ENCODE data around the gene INPP4B.
A peak's percentile ranks its signal among the peaks of the same experiment; 100 is the strongest.
"Not testable (repeated sequence)": the region's sequence is repeated elsewhere in the genome, so short reads cannot be mapped to it uniquely, and the experiment has no call there.

The INPP4B gene

GRCh38 chr4:142663828-142664227, 182.3 kb downstream of the INPP4B start:
- DNase-seq: no peak

DNA sequence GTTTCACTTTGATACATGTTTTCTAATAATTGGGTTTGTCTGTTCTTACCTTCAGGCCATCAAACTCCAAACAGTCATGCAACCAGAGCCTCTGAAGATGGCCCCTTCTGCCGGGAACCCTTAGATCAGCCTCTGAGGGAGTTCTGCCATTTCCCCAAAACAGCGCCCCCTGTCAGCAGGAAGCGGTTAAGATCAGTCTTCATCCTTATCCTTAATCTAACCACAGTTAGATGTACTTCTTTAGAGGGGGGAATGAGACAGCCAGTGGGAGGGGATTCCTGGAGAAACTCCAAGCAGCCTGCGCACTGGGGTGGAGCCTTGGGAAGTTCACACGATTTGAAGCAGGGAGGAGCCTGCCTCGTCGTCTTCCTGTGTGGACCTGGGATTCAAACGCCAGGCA, 185.4 kb downstream of the INPP4B start:
- DNase-seq: no peak

GRCh38 chr4:142656178-142656577, 189.9 kb downstream of the INPP4B start:
- DNase-seq: peak; percentile 31

DNA sequence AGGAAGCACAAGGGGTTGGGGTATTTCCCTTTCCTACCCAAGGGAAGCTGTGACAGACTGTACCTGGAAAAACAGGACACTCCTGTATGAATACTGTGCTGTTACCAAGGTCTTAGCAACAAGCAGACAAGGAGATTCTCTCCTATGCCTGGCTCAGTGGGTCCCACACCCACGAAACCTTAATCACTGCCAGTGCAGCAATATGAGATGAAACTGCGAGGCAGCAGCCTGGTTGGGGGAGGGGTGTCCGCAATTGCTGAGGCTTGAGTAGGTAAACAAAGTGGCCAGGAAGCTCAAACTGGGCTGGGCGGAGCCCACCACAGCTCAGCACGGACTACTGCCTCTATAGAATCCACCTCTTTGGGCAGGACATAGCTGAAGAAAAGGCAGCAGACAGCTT, 197.7 kb downstream of the INPP4B start:
- DNase-seq: no peak

DNA sequence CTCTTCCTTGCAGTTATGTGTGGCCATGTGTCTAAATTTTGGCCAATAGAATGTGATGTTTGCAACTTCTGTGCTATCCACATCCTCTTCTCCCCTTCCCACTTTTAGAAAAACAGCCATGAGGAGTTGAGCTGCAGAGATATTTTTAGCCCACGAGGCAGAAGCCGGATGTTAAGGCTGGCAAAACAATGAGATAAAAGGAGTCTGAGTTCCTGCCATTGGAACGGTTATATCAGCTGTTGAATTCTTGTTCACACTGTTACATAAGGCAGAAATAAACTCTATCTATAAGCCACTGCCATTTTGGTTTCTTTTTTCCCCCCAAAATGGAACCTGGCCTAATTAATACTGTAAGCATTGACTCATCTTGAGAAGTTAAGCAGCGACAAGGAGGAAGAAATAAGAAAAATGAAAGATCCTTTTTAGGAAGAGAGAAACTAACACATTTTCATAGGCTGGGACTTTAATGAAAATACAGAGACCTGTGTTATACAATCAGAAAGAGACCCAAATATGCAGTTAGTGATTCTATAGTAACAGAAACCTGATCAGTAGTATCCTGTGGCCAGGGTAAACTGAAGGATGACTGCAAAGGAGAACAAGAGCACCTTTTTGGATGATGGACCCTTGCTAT, 200.5 kb downstream of the INPP4B start:
- DNase-seq: peak; percentile 13

GRCh38 chr4:142644628-142645027, 201.5 kb downstream of the INPP4B start:
- not testable (repeated sequence) for DNase-seq

DNA sequence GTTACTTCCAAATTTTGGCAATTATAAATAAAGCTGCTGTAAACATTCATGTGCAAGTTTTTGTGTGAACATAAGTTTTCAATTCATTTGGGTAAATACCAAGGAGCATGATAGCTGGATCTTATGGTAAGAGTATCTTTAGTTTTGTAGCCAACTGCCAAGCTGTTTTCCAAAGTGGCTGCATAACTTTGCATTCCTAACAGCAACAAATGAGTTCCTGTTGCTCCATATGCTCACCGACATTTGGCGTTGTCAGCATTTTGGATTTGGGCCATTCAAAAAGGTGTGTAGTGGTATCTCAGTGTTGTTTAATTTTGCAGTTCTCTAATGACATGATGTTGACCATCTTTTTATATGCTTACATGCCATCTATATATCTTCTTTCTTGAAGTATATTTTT, 208.5 kb downstream of the INPP4B start:
- no peak for DNase-seq

- DNase-seq: no peak
Observed at GRCh38 chr4:142631836-142632235, 214.3 kb downstream of the INPP4B start.

DNA sequence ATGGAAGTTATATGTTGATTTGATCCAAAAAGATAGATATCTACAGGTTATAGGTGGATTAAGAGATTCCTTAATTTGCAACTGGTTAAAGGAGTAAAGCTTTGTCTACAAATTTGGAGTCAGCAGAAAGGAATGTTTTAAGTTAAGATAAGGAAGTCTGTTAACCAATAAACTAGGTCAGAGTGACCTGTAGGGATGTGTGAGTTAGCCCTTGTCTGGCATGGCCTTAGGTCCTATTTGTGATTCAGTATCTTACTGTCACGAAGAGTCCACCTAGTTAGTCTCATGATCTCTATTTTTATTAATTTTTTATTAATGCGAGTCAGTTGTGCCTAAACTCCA, 230.8 kb downstream of the INPP4B start:
- no peak for DNase-seq

DNA sequence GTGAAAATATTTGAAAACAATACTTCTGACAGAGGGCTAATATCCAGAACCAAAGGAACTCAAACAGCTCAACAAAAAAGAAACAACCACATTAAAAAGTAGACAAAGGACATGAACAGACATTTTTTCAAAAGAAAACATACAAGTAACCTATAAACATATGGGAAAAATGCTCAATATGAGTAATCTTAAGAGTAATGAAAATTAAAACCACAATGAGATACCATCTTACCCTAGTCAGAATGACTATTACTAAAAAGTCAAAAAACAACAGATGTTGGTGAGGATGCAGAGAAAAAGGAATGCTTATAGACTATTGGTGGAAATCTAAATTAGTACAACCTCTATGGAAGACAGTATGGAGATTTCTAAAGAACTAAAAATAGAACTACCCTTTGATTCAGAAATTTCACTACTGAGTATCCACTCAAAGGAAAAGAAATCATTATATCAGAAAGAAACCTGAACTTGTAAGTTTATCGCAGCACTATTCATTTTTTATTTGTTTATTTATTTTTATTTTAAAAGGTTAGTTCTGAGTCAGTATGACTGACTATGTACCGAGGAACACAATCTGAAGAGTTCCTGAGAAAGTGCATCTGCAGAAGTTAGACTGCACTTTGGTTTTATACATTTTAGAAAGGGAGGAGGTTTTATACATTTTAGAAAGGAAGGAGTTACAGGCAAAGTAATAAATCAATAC, 231.3 kb downstream of the INPP4B start:
- no peak for DNase-seq

DNA sequence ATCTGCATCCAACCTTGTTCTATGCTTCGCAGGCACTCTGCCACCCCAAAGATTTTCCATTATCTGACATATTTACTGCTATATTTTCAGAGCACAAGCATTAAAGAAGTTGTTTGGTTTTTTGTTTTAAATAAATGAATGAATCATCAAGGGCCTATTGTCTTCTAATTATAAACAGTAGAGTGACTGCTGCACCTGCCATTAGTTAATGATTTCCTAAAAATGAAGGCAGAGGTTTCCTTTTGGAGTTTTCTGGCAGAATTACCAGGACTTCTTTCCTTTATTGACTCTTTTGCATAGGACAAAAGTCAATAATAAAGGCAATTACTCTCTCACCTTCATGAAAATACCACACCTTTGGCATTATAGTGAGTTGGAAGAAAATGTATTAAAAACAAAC, 238.1 kb downstream of the INPP4B start:
- DNase-seq: no peak

GRCh38 chr4:142600952-142601351, 245.1 kb downstream of the INPP4B start:
- no peak for DNase-seq

DNA sequence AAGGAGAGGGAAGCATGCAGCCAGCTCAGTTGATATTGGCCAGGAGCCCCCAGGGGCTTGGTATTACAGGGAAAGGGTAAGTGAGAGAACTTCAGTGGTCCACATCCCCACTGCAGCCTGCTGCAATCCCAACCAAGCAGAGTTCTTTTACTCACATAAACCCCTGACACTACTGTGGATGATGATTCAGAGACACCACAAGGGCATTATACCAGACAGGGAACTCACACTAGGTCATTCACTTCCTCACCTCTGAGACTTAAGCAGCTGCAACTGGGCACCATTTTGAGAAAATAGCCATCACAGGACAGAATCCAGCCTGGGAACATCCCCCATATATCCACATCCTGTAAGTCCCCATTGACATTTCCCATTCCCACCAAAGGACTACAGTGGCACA, 248.0 kb downstream of the INPP4B start:
- no peak for DNase-seq

GRCh38 chr4:142596595-142596994, 249.5 kb downstream of the INPP4B start:
- DNase-seq: no peak

- DNase-seq: no peak
Observed at GRCh38 chr4:142596121-142596520, 250.0 kb downstream of the INPP4B start.

GRCh38 chr4:142595222-142595871, 250.8 kb downstream of the INPP4B start:
- DNase-seq: no peak

DNA sequence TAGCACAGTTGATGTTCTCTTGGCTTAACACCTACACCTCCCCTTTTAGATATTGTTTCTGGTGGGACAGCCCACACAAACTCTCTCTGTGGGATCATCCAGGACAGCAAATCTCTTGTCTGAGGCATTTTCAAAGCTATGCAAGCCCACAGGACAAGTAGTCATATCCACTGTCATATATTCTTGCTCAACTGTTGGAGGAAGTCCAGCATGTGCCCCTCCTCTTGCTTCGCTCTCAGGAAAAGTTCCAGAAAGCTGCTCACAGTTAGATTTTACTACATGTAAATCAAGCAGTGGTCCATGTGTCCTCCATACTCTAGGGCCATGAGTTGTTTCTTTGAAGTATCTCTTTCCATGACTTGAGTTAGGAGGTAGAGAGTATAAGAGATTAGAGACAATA, 260.7 kb downstream of the INPP4B start:
- DNase-seq: no peak

- no peak for DNase-seq
Observed at GRCh38 chr4:142583708-142584107, 262.4 kb downstream of the INPP4B start.

- no peak for DNase-seq
Observed at GRCh38 chr4:142582340-142582739, 263.8 kb downstream of the INPP4B start.

DNA sequence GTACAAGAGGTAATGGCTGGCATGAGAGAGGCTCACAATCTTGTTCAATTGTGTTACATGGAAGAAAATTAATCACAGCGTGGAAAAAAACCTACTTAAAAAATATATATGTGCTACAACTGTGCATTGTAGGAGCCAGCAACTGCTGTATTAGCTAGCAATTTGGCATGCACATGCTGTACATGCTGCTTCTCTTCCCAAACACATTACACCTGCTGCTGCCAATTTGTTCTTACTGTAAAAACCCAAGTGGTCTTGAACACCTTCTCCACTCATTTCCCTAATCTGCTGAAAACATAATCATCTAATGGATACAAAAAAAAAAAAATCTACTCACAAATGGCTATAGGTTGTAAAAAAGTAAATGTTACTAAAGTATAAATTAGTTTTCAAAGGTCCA, 264.2 kb downstream of the INPP4B start:
- no peak for DNase-seq

GRCh38 chr4:142579443-142579842, 266.7 kb downstream of the INPP4B start:
- no peak for DNase-seq

GRCh38 chr4:142574306-142574705, 271.8 kb downstream of the INPP4B start:
- peak; percentile 26 for DNase-seq

GRCh38 chr4:142572071-142572470, 274.0 kb downstream of the INPP4B start:
- DNase-seq: no peak

All from CD4-positive, alpha-beta T cell treated with Interleukin-21 for 1 hour (primary cell).